ENCODE results near the gene AKT1.
A peak's percentile ranks its signal among the peaks of the same experiment; 100 is the strongest.

DNA sequence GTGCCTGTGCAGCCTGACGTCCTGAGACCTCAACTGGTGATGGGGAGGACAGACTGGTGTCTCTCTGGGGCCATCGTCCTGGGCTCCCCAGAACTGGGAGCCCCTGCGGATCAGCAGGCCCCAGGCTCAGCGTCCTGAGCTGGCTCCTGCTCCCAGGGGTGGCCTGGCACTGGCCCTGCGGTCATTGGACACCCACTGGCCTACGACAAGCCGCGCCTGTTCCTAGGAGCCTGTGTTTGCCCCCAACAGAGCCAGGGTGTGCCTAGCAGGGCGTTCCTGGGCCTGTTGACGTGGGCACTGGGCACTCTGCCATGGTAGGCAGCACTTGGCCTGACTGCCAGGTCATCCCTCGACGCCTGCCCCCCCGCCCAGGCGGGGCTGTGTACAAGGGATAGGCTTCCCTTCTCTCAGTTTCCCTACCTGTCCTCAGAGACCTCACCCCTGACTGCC is 63.2 kb downstream of the AKT1 start:
- TF ChIP-seq CTCF (IDR thresholded peaks at IDR 0.05) (no peak), POLR2A (IDR thresholded peaks at IDR 0.05) (peak; percentile 58)
